ENCODE measurements around the gene RING1.

- TF ChIP-seq CTCF (IDR thresholded peaks at IDR 0.05; ENCODE audit: low read length) (no peak), EZH2 (IDR thresholded peaks at IDR 0.05; ENCODE audit: borderline replicate concordance, low read length) (no peak)
Measured at GRCh38 chr6:33192671-33193602, 15.4 kb upstream of the RING1 start.
